Measurements from ENCODE around the gene SEMA4B. TPM values are rescaled to one million over a fixed set of nuclear protein-coding genes. Genes with fewer than 3 reads are reported as not detected.

SEMA4B gene
- total RNA-seq, 1 donor from 2014 or later, result 35.4 TPM

DNA sequence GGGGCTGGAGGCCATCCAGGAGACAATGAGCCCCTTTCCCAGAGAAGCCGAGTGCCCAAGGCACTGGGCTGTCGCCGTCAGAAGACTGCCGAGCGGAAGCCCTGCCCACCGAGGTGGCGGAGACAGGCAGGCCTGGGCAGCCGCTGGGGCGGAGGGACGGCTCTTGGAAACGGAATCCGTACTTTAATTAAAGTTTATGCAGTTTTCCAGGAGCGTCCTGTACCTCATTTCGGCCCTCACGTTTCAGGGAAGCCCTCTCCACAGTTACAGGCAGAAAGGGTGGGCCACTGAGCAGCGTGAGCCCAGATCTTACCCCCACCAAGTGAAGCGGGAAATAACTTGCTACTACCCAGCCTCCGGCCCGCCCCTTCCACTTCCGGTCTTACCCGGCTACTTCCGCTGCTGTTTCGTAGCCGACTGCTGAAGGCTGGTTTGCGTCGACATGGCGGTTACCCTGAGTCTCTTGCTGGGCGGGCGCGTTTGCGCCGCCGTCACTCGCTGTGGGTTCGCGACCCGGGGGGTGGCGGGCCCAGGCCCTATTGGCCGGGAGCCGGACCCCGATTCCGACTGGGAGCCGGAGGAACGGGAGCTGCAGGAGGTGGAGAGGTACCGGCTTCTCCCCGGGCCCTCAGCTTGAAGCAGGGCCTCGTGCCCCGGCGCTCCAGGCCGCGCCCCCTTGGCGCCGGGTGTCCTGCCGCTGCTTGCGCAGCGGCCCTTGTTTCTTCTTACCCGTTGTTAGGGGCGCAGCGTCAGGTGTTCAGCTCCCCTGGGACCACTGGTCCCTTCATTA, 64.3 kb downstream of the SEMA4B start, which contains the start of gene NGRN:
Gene NGRN, plus strand, starts transcription at position 402 of the 790 bp plus-strand sequence. Its CDS starts 41 bp downstream, at position 443.
- TF ChIP-seq, protein P1, sequence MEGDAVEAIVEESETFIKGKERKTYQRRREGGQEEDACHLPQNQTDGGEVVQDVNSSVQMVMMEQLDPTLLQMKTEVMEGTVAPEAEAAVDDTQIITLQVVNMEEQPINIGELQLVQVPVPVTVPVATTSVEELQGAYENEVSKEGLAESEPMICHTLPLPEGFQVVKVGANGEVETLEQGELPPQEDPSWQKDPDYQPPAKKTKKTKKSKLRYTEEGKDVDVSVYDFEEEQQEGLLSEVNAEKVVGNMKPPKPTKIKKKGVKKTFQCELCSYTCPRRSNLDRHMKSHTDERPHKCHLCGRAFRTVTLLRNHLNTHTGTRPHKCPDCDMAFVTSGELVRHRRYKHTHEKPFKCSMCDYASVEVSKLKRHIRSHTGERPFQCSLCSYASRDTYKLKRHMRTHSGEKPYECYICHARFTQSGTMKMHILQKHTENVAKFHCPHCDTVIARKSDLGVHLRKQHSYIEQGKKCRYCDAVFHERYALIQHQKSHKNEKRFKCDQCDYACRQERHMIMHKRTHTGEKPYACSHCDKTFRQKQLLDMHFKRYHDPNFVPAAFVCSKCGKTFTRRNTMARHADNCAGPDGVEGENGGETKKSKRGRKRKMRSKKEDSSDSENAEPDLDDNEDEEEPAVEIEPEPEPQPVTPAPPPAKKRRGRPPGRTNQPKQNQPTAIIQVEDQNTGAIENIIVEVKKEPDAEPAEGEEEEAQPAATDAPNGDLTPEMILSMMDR (IDR thresholded peaks at IDR 0.05; ENCODE audit: unreplicated experiment), result no peak
- H3K36me3 Mint-ChIP-seq, result peaks cover 11% of the 10 kb centered on the region
- no peaks in the 10 kb centered on the region for H3K9me3 Mint-ChIP-seq
- peak within 1 kb of the TSS; percentile 99 for H3K27ac Mint-ChIP-seq
- H3K4me1 Mint-ChIP-seq, result peaks cover 43% of the 10 kb centered on the region
- H3K4me3 Mint-ChIP-seq, result peak within 1 kb of the TSS; percentile 96
- H3K27me3 Mint-ChIP-seq (ENCODE audit: low read depth), result no peaks in the 10 kb centered on the region
- peak; percentile 67 to 88 for DNase-seq (ENCODE audit: low spot score in 2 of 2, unreplicated experiment in 2 of 2)

DNA sequence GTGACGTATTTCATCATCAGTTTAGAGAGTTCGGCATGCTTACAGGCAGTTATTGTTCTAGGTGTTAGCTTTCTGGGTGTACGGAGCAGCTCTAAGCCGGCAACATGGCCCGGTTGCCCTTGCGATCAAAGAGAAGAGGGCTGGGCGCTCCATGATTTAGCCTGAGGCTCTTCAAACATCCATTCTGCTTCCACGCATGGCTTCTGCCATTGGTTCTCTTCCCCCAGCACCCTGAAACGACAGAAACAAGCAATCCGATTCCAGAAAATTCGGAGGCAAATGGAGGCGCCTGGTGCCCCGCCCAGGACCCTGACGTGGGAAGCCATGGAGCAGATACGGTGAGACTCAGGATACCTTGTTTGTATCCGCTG, 64.9 kb downstream of the SEMA4B start:
- Mint-ChIP-seq H3K36me3 (peaks cover 12% of the 10 kb centered on the region), H3K4me1 (peaks cover 43% of the 10 kb centered on the region), H3K27me3 (ENCODE audit: low read depth) (no peaks in the 10 kb centered on the region), H3K4me3 (peak overlapping the region; percentile 96), H3K9me3 (no peaks in the 10 kb centered on the region), H3K27ac (peak overlapping the region; percentile 99)
- TF ChIP-seq, protein P1 (IDR thresholded peaks at IDR 0.05; ENCODE audit: unreplicated experiment), result no peak
- peak in 1 of 2 experiments; percentile 47 for DNase-seq (ENCODE audit: low spot score in 2 of 2, unreplicated experiment in 2 of 2)

DNA sequence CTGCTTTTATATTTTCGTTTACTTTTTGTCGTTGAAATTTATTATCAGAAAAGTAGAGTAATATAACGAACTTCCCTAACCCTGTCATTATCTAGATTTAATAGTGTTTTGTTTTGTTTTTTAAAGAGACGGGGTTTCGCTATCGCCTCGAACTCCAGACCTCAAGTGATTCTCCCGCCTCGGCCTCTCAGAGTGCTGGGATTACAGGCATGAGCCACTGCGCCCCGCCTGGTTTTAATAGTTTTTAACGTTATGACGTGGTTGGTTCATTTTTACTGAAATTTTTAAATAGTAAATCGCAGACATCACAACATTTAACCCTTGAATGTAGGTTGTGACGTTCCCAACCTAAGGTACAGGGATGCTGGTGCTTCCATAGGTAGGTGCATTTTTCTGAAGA, 65.4 kb downstream of the SEMA4B start:
- Mint-ChIP-seq H3K27me3 (ENCODE audit: low read depth) (no peaks in the 10 kb centered on the region), H3K27ac (peak overlapping the region; percentile 99), H3K4me1 (peaks cover 43% of the 10 kb centered on the region), H3K4me3 (peak overlapping the region; percentile 96), H3K36me3 (peaks cover 15% of the 10 kb centered on the region), H3K9me3 (no peaks in the 10 kb centered on the region)
- TF ChIP-seq, protein P1 (IDR thresholded peaks at IDR 0.05; ENCODE audit: unreplicated experiment), result no peak
- DNase-seq (ENCODE audit: low spot score in 2 of 2, unreplicated experiment in 2 of 2), result no peak

DNA sequence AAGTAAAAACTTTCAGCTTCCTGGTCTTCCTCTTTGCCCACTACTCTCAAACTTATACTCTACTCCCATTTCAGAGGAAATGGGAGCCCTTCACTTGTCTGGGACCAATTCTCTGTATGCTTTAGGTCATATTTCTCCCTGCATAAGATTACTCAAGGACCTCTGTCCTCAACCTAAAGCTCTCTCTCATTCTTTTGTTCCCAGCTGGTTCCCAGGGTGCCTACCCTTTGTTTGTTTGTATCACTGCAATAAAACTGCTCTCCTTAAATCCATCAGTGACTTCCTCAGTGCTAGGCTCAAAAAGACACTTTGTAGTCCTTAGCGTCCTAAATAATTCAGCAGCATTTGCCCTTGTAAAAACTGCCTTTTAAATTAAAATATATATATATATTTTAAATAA, 67.3 kb downstream of the SEMA4B start:
- TF ChIP-seq, protein P1 (IDR thresholded peaks at IDR 0.05; ENCODE audit: unreplicated experiment), result no peak
- Mint-ChIP-seq H3K4me3 (peak overlapping the region; percentile 37), H3K36me3 (peaks cover 23% of the 10 kb centered on the region), H3K27me3 (ENCODE audit: low read depth) (no peaks in the 10 kb centered on the region), H3K4me1 (peaks cover 43% of the 10 kb centered on the region), H3K9me3 (no peaks in the 10 kb centered on the region), H3K27ac (peak overlapping the region; percentile 44)
- DNase-seq (ENCODE audit: low spot score in 2 of 2, unreplicated experiment in 2 of 2), result no peak

DNA sequence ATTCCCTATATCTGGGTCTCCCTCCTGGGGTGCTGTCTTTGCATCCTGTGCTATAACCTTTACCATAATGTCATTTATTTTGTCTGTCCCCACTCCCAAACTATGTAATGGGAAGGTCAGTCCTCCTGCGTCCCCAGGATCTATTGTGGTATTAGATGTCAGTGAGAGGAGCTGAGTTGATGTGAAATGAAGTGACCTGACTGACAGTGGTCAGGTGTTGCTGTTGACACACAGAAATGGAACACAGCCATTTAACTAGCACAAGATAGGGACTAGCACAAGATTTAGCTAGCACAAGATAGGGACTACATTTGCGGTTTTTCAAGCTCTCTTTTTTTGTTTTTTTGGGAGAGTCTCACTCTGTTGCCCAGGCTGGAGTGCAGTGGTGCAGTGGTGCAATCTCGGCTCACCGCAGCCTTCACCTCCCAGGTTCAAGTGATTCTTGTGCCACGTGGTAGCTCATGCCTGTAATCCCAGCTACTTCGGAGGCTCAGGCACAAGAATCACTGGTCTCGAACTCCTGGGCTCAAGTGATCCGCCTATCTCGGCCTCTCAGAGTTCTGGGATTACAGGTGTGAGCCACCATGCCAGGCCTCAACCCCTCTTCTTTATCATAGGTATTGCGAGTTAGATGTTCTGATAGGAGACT, 69.5 kb downstream of the SEMA4B start:
- Mint-ChIP-seq H3K4me1 (peaks cover 34% of the 10 kb centered on the region), H3K27ac (no peak overlapping the region), H3K27me3 (ENCODE audit: low read depth) (no peaks in the 10 kb centered on the region), H3K4me3 (no peak overlapping the region), H3K9me3 (no peaks in the 10 kb centered on the region), H3K36me3 (peaks cover 31% of the 10 kb centered on the region)
- TF ChIP-seq, protein P1 (IDR thresholded peaks at IDR 0.05; ENCODE audit: unreplicated experiment), result no peak
- no peak for DNase-seq (ENCODE audit: low spot score in 2 of 2, unreplicated experiment in 2 of 2)
